Fibroblast of lung (primary cell): ENCODE data around the gene RABGAP1. TPM values are rescaled to one million over a fixed set of nuclear protein-coding genes. Genes with fewer than 3 reads are reported as not detected.
A peak's percentile ranks its signal among the peaks of the same experiment; 100 is the strongest.

Source experiments
- DNase-seq, 2 donors: peaks; one replicate each; pipeline versions ENCODE4 v3.0.0 to v3.0.0-alpha.2; 2010; ENCODE audit warnings: low read depth in 2 of 2
- H2AFZ ChIP-seq: 2 replicates; pipeline ENCODE4 v1.5.1; 2012; ENCODE audit warnings: low read length, control low read depth, inconsistent platforms
- H3K27ac ChIP-seq: 2 replicates; pipeline ENCODE4 v1.5.1; 2011; ENCODE audit warnings: low read length, control low read depth; ENCODE audit not compliant: insufficient read depth
- H3K27me3 ChIP-seq: 2 replicates; pipeline ENCODE4 v1.5.1; 2011; ENCODE audit warnings: mild to moderate bottlenecking, low read length; ENCODE audit not compliant: control insufficient read depth, insufficient read depth
- H3K36me3 ChIP-seq: 2 replicates; pipeline ENCODE4 v1.5.1; 2011; ENCODE audit warnings: low read length; ENCODE audit not compliant: control insufficient read depth, insufficient read depth
- H3K4me1 ChIP-seq: 2 replicates; pipeline ENCODE4 v1.5.1; 2011; ENCODE audit warnings: low read length; ENCODE audit not compliant: control insufficient read depth, insufficient read depth; ENCODE audit errors: extremely low read depth
- H3K4me2 ChIP-seq: 2 replicates; pipeline ENCODE4 v1.5.1; 2011; ENCODE audit warnings: low read length, control low read depth; ENCODE audit not compliant: insufficient read depth; ENCODE audit errors: extremely low read depth
- H3K4me3 ChIP-seq, 4 experiments: fragments of 200-600 bp in 1 of 4; sonication (generic) in 1 of 4; replicated peaks in 1 of 4; 2 replicates each; pipeline ENCODE4 v1.5.1; 2011 to 2016; ENCODE audit warnings: low read length in 4 of 4, low read depth in 3 of 4, mild to moderate bottlenecking in 3 of 4, control low read depth in 2 of 4, inconsistent platforms in 1 of 4, mixed read lengths in 1 of 4; ENCODE audit not compliant: insufficient read depth in 1 of 4; ENCODE audit errors: control extremely low read depth in 1 of 4
- H3K79me2 ChIP-seq: 2 replicates; pipeline ENCODE4 v1.5.1; 2012; ENCODE audit warnings: mild to moderate bottlenecking, low read length, inconsistent platforms; ENCODE audit not compliant: control insufficient read depth, insufficient read depth
- H3K9ac ChIP-seq: 2 replicates; pipeline ENCODE4 v1.5.1; 2011; ENCODE audit warnings: mild to moderate bottlenecking, low read length, control low read depth; ENCODE audit not compliant: insufficient read depth
- H3K9me3 ChIP-seq: 2 replicates; pipeline ENCODE4 v1.5.1; 2012; ENCODE audit warnings: low read depth, low read length; ENCODE audit not compliant: control insufficient read depth, insufficient read depth
- H4K20me1 ChIP-seq: 2 replicates; pipeline ENCODE4 v1.5.1; 2011; ENCODE audit warnings: low read length; ENCODE audit not compliant: control insufficient read depth, insufficient read depth; ENCODE audit errors: extremely low read depth
- CTCF ChIP-seq, 2 donors: IDR thresholded peaks in 1 of 2; conservative IDR thresholded peaks in 1 of 2; 1 replicate in 1 of 2; 2 replicates in 1 of 2; pipeline ENCODE4 v1.5.1; 2011 to 2012; ENCODE audit warnings: low read length in 2 of 2, control low read depth in 1 of 2, inconsistent platforms in 1 of 2, low read depth in 1 of 2, mild to moderate bottlenecking in 1 of 2
- EZH2 ChIP-seq: IDR thresholded peaks from 2 replicates; pipeline ENCODE4 v1.5.1; 2012; ENCODE audit warnings: low read length, control low read depth, mild to moderate bottlenecking; ENCODE audit errors: missing control alignments
- polyA plus RNA-seq, 2 donors: library from polyadenylated mRNA; depleted of rRNA in 1 of 2; stranded (reverse) in 1 of 2; unstranded in 1 of 2; fragments of >200 nt; gene quantifications; 2 replicates each; pipeline ENCODE4 v1.2.1, GENCODE V29; 2011 to 2012; ENCODE audit warnings: missing spikeins in 1 of 2
- total RNA-seq: library from RNA; depleted of rRNA; stranded (reverse); fragments of >200 nt; gene quantifications from 2 replicates; pipeline ENCODE4 v1.2.1, GENCODE V29; 2014

RABGAP1 gene
- total and polyA plus RNA-seq, 2 donors (not counting 1 experiment from before 2014, with no cell fraction given): 47.6 to 58.6 TPM

GRCh38 chr9:122922713-122923112 lies 18.1 kb upstream of the RABGAP1 start:
- Histone ChIP-seq H3K4me3 (no peak overlapping the region), H2AFZ (no peak overlapping the region), H3K4me2 (no peak overlapping the region), H4K20me1 (no peaks in the 10 kb centered on the region), H3K4me1 (no peaks in the 10 kb centered on the region), H3K9ac (no peak overlapping the region), H3K36me3 (no peaks in the 10 kb centered on the region), H3K79me2 (peaks cover 7% of the 10 kb centered on the region), H3K9me3 (no peaks in the 10 kb centered on the region), H3K27ac (no peak overlapping the region), H3K27me3 (no peaks in the 10 kb centered on the region)
- TF ChIP-seq CTCF (conservative IDR thresholded peaks at IDR 0.05 in 1 of 2, IDR thresholded peaks at IDR 0.05 in 1 of 2; ENCODE audit: low read depth in 1 of 2, low read length in 2 of 2) (no peak), EZH2 (no peak)
- DNase-seq: no peak

GRCh38 chr9:122923947-122924346 lies 16.9 kb upstream of the RABGAP1 start:
- DNase-seq: no peak
- no peak overlapping the region for H2AFZ ChIP-seq
- no peaks in the 10 kb centered on the region for H3K27me3 ChIP-seq
- no peak overlapping the region for H3K27ac ChIP-seq
- H3K9ac ChIP-seq: no peak overlapping the region
- no peak overlapping the region for H3K4me3 ChIP-seq
- H3K9me3 ChIP-seq: no peaks in the 10 kb centered on the region
- H3K79me2 ChIP-seq: peaks cover 12% of the 10 kb centered on the region
- H4K20me1 ChIP-seq: no peaks in the 10 kb centered on the region
- H3K4me1 ChIP-seq: no peaks in the 10 kb centered on the region
- H3K36me3 ChIP-seq: no peaks in the 10 kb centered on the region
- H3K4me2 ChIP-seq: no peak overlapping the region
- no peak for TF ChIP-seq EZH2
- TF ChIP-seq CTCF (conservative IDR thresholded peaks at IDR 0.05 in 1 of 2, IDR thresholded peaks at IDR 0.05 in 1 of 2; ENCODE audit: low read depth in 1 of 2, low read length in 2 of 2): no peak

DNA sequence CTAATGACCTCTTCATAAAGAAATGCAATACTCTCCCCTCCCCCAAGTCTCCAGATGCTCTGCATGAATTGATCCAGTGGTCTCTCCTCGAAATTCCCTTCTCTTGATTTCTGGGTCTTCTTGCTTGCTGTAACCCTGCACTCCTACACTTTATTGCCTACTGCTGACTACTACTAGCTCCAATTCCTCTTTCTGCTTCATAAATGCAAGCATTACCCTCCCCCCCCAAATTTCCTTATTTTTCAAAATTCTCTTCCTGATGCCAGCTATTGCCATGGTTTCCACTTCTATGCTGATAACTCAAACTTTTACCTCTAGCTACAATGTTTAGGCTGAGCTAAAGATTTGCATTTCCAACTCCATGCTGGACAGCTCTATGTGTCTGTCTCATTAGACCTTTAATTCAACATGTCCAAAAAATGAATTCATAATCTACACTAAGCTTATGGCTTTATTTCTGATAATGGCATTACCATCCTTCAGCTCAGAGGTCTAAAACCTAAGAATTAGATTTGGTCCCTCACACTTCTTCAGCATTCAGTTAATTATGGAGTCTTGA lies 10.9 kb upstream of the RABGAP1 start:
- H3K27ac ChIP-seq: no peak overlapping the region
- H4K20me1 ChIP-seq: no peaks in the 10 kb centered on the region
- H2AFZ ChIP-seq: no peak overlapping the region
- DNase-seq: no peak
- TF ChIP-seq EZH2 (no peak), CTCF (conservative IDR thresholded peaks at IDR 0.05 in 1 of 2, IDR thresholded peaks at IDR 0.05 in 1 of 2; ENCODE audit: low read depth in 1 of 2, low read length in 2 of 2) (no peak)
- H3K79me2 ChIP-seq: peaks cover 56% of the 10 kb centered on the region
- H3K9me3 ChIP-seq: no peaks in the 10 kb centered on the region
- H3K4me3 ChIP-seq: peak overlapping the region in 3 of 4 experiments; percentile 47 to 94 (median 86)
- peak overlapping the region; percentile 90 for H3K4me2 ChIP-seq
- no peaks in the 10 kb centered on the region for H3K27me3 ChIP-seq
- H3K36me3 ChIP-seq: no peaks in the 10 kb centered on the region
- H3K9ac ChIP-seq: no peak overlapping the region
- H3K4me1 ChIP-seq: peaks cover 4% of the 10 kb centered on the region
